ENCODE results near the gene BTNL2.

The BTNL2 gene

DNA sequence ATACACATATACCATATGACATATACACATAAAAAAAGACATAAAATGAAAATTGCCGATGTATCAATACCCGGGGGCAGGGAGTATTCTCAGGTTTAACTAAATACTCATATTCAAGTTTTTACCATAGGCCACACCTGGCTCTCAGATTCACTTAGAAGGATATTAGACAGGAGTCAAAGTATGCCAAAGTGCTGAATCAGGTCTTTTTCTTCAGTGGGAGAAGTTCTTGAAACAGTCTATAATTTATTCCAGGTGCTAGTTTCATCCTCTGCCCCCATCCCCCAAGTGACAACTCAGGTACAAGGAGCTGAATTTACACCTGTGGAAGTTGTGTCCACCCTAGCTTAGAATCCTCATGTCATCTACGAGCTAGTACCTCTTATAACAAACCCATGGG lies 24.2 kb upstream of the BTNL2 start:
- Histone ChIP-seq H3K4me3 (ENCODE audit: low read length) (no peak overlapping the region), H3K9me2 (replicated peaks; ENCODE audit: insufficient read depth, low read length) (no peaks in the 10 kb centered on the region), H3K9me3 (replicated peaks; ENCODE audit: insufficient read depth, low read length) (no peaks in the 10 kb centered on the region), H4K20me1 (ENCODE audit: insufficient read depth, low read length) (no peaks in the 10 kb centered on the region), H3F3A (ENCODE audit: insufficient read depth, low read length) (no peaks in the 10 kb centered on the region), H3K27me3 (replicated peaks; ENCODE audit: insufficient read depth, low read length) (no peaks in the 10 kb centered on the region), H2AFZ (ENCODE audit: low read length) (no peak overlapping the region), H3K4me1 (ENCODE audit: low read length) (no peaks in the 10 kb centered on the region), H3K36me3 (replicated peaks; ENCODE audit: insufficient read depth, low read length) (no peaks in the 10 kb centered on the region), H3K27ac (ENCODE audit: low read length) (no peak overlapping the region), H3K4me2 (ENCODE audit: low read depth, low read length) (no peak overlapping the region), H3K9ac (ENCODE audit: low read length) (no peak overlapping the region), H3K79me2 (ENCODE audit: low read length) (no peaks in the 10 kb centered on the region)
- TF ChIP-seq EZH2 (optimal IDR thresholded peaks at IDR 0.05; ENCODE audit: low read depth, low read length) (no peak), EZH2phosphoT487 (IDR thresholded peaks at IDR 0.05; ENCODE audit: low read length) (no peak), CTCF (IDR thresholded peaks at IDR 0.05; ENCODE audit: low read length) (no peak)
- DNase-seq: no peak

DNA sequence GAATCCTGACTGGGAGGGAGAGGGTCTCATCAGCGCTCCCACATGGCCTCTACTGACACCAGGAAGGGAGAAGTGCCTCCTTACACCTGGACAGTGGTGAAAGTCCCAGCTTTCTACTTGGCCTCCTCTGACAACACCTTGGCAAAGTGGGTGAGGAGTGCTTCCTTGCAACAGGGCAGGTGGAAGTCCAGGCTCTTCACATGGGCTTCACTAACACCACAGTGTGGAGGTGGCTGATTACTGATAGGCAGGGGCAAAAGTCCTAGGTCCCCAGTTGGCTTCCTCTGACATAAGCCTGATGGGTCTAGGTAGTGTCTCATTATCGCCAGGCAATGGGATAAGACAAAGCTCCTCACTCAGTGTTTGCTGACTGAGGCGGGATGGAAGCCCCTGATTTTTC lies 23.2 kb upstream of the BTNL2 start:
- no peak overlapping the region for H2AFZ ChIP-seq (ENCODE audit: low read length)
- no peaks in the 10 kb centered on the region for H3K9me2 ChIP-seq (replicated peaks; ENCODE audit: insufficient read depth, low read length)
- H3K4me1 ChIP-seq (ENCODE audit: low read length): no peaks in the 10 kb centered on the region
- no peaks in the 10 kb centered on the region for H4K20me1 ChIP-seq (ENCODE audit: insufficient read depth, low read length)
- no peak overlapping the region for H3K4me3 ChIP-seq (ENCODE audit: low read length)
- no peak for TF ChIP-seq EZH2phosphoT487 (IDR thresholded peaks at IDR 0.05; ENCODE audit: low read length)
- TF ChIP-seq EZH2 (optimal IDR thresholded peaks at IDR 0.05; ENCODE audit: low read depth, low read length): no peak
- no peak for TF ChIP-seq CTCF (IDR thresholded peaks at IDR 0.05; ENCODE audit: low read length)
- no peaks in the 10 kb centered on the region for H3F3A ChIP-seq (ENCODE audit: insufficient read depth, low read length)
- no peaks in the 10 kb centered on the region for H3K79me2 ChIP-seq (ENCODE audit: low read length)
- no peaks in the 10 kb centered on the region for H3K36me3 ChIP-seq (replicated peaks; ENCODE audit: insufficient read depth, low read length)
- no peak overlapping the region for H3K4me2 ChIP-seq (ENCODE audit: low read depth, low read length)
- H3K27me3 ChIP-seq (replicated peaks; ENCODE audit: insufficient read depth, low read length): no peaks in the 10 kb centered on the region
- H3K27ac ChIP-seq (ENCODE audit: low read length): no peak overlapping the region
- no peak for DNase-seq
- H3K9me3 ChIP-seq (replicated peaks; ENCODE audit: insufficient read depth, low read length): no peaks in the 10 kb centered on the region
- H3K9ac ChIP-seq (ENCODE audit: low read length): no peak overlapping the region

GRCh38 chr6:32427934-32428474 lies 21.0 kb upstream of the BTNL2 start:
- H3K4me2 ChIP-seq (ENCODE audit: low read depth, low read length): no peak overlapping the region
- no peak overlapping the region for H3K9ac ChIP-seq (ENCODE audit: low read length)
- H3K9me3 ChIP-seq (replicated peaks; ENCODE audit: insufficient read depth, low read length): no peaks in the 10 kb centered on the region
- no peaks in the 10 kb centered on the region for H3F3A ChIP-seq (ENCODE audit: insufficient read depth, low read length)
- no peaks in the 10 kb centered on the region for H4K20me1 ChIP-seq (ENCODE audit: insufficient read depth, low read length)
- no peaks in the 10 kb centered on the region for H3K79me2 ChIP-seq (ENCODE audit: low read length)
- no peak for TF ChIP-seq CTCF (IDR thresholded peaks at IDR 0.05; ENCODE audit: low read length)
- TF ChIP-seq EZH2phosphoT487 (IDR thresholded peaks at IDR 0.05; ENCODE audit: low read length): no peak
- TF ChIP-seq EZH2 (optimal IDR thresholded peaks at IDR 0.05; ENCODE audit: low read depth, low read length): no peak
- H3K36me3 ChIP-seq (replicated peaks; ENCODE audit: insufficient read depth, low read length): no peaks in the 10 kb centered on the region
- no peaks in the 10 kb centered on the region for H3K9me2 ChIP-seq (replicated peaks; ENCODE audit: insufficient read depth, low read length)
- no peak overlapping the region for H3K4me3 ChIP-seq (ENCODE audit: low read length)
- H2AFZ ChIP-seq (ENCODE audit: low read length): no peak overlapping the region
- no peaks in the 10 kb centered on the region for H3K27me3 ChIP-seq (replicated peaks; ENCODE audit: insufficient read depth, low read length)
- H3K27ac ChIP-seq (ENCODE audit: low read length): no peak overlapping the region
- no peak for DNase-seq
- no peaks in the 10 kb centered on the region for H3K4me1 ChIP-seq (ENCODE audit: low read length)
